ENCODE results near the gene AGGF1.

- TF ChIP-seq POLR2A (IDR thresholded peaks at IDR 0.05; ENCODE audit: low read length) (no peak), GATA1 (IDR thresholded peaks at IDR 0.05; ENCODE audit: low read depth, low read length) (no peak)
Measured at GRCh38 chr5:77102549-77102948, 72.3 kb downstream of the AGGF1 start.
